NCI-H345 treated with DMSO at 0.1 percent for 48 hours (cell line): ENCODE results near the gene PLP1.
"Not testable (repeated sequence)": the region's sequence is repeated elsewhere in the genome, so short reads cannot be mapped to it uniquely, and the experiment has no call there.

Experiments
- DNase-seq: peaks from one replicate; lab custom pipeline; 2025; ENCODE audit not compliant: unreplicated experiment; lab: John Stamatoyannopoulos, UW

PLP1 gene, protein sequence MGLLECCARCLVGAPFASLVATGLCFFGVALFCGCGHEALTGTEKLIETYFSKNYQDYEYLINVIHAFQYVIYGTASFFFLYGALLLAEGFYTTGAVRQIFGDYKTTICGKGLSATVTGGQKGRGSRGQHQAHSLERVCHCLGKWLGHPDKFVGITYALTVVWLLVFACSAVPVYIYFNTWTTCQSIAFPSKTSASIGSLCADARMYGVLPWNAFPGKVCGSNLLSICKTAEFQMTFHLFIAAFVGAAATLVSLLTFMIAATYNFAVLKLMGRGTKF

DNA sequence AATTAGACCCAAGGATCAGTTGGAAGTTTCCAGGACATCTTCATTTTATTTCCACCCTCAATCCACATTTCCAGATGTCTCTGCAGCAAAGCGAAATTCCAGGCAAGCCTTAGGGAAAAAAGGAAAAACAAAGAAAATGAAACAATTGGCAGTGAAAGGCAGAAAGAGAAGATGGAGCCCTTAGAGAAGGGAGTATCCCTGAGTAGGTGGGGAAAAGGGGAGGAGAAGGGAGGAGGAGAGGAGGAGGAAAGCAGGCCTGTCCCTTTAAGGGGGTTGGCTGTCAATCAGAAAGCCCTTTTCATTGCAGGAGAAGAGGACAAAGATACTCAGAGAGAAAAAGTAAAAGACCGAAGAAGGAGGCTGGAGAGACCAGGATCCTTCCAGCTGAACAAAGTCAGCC lies at the start of gene PLP1:
Gene PLP1 (plus strand): TSS at position 295 of the 400 bp plus-strand sequence. CDS start 156 bp downstream, outside the sequence.
- DNase-seq = no peak

DNA sequence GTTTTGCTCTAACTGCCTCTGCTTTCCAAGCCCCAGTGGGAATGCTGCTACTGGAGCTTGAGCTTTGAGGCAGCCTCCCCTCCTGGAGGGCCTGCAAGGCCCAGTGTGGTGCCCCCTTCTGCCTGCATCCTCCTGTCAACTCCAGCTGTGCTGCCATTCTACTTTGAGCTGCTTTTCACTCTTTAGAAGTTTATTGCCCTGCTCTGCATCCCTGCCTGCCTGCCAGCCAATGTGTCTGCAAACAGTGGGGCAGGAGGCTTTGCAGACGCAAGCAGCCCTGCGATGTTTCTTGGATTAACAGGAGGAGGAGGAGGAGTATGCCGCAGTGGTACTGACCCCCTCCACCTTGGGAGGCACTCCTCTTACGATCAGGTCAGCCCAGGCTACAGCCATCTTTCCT lies 49.5 kb upstream of the PLP1 start:
- peak; percentile 10 for DNase-seq

- DNase-seq = no peak
Observed at GRCh38 chrX:103729015-103729414, 47.6 kb upstream of the PLP1 start.

- no peak for DNase-seq
Observed at GRCh38 chrX:103730147-103730795, 46.4 kb upstream of the PLP1 start.

DNA sequence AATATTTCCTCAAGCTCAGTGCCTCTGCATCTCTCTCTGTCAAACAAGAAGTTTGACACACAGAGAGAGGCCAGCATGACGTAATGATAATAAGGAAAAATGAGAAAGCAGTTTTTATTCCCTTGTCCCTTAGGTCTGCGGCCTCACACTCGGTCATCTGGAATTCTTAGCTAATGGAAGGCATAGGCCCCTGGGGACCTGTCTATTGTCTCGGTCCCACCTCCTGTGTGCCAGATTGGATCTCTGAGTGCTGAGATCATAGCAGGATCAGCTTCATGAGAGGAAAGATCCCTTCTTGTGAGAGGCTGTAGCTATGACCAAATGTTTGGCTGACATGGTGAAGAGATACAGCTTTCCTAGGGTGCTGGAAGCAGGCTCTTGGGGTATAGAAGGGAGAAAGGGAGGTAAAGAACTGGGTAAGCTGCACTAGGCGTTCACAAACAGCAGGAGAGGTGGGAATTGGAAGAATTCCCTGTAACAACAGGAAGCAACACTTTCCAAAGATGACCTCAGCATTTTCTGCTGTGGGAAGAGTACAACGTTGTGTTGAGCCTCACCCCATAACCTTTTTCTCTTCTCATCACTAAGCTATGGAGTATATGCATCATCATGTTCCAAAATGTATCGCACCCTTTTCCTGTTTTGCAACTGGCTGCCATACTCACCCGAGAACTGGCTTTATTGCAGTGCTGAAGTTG lies 45.7 kb upstream of the PLP1 start:
- no peak for DNase-seq

- DNase-seq = no peak
Observed at GRCh38 chrX:103733017-103733416, 43.6 kb upstream of the PLP1 start.

DNA sequence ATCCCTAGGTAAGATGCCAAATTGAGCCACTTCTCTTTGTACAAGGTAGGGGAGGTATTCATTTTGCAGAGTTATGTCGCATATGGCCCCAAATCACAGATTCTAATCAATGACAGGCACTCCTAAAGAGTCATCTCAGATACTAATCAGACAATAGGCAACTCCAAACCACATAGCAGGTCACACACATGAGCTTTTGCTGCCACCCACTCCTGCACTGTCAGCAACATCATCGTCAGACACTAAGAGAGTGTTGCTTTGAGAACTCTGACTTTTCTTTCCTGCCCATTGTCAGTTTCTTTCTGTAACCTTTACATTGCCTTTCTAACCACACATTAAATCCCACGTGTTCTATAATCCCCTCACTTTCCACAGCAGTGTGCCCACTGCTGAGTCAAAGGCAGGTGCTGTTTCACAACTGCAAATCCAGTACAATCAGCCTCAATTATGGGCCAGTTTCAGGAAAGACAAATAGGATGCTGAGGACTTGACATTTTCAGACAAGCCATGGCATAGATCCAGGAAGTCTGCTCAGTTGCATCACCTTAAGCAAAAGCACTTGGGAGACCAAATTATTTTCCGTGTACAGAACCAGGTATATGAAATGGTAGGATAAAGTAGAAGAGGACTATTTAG lies 42.4 kb upstream of the PLP1 start:
- DNase-seq = no peak

GRCh38 chrX:103737696-103738095 lies 38.9 kb upstream of the PLP1 start:
- DNase-seq = no peak

- DNase-seq = no peak
Observed at GRCh38 chrX:103739421-103739820, 37.2 kb upstream of the PLP1 start.

DNA sequence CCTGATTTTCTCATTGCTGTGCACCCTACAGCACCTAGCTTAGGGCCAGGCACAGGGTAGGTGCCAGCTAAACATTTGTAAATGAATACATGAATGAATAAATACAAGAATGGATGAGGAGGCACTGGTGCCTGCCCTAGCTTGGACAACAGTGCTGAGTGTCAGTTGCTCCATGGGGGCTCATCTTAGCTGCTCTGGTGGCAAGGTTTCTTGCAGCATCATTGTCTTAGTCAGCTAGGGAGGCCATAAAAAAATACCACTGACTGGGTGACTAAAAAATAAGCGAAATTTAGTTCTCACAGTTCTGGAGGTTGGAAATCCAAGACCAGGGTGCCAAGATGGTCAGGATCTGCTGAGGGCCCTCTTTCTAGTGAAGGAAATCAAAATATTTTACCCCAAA lies 34.8 kb upstream of the PLP1 start:
- DNase-seq = no peak

DNA sequence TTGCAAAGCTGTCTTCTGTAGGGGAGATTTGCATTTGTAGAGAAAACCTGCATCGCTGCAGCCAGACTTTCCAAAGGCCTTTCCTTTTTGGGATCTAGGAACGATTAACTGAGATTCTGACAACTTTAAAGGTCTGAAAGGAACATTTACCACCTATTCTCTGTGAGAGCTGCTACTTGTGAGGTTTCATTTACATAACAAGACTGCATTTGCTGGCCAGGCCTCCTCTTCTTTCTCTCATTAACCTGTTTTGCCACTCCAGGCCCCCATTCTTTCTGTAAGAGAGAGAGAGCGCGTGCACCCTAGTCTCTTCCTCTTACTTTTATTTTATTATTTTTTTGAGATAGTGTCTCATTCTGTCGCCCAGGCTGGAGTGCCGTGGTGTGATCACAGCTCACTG lies 34.3 kb upstream of the PLP1 start:
- DNase-seq = no peak

GRCh38 chrX:103747163-103747562 lies 29.5 kb upstream of the PLP1 start:
- no peak for DNase-seq

DNA sequence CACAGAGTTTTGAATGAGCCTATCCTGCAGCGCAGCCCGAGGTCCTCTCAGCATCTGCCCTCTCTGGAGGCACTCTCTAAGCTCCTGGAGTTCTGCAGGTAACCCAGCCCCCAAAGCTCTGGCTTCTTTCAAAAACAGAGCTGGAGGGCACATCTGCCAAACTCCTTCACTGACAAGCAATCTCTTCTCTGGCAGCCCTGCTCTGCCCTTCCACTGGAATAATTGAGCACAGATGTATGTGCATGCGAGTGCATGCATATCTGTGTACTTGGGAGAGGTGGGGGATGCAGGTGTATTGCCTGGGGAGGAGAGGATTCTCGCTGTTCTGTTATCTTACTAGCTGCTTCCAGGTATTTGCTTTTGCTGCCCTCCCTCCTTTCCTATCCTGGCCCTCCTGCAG lies 22.2 kb upstream of the PLP1 start:
- DNase-seq = no peak

- DNase-seq = peak; percentile 80
Observed at GRCh38 chrX:103756736-103757135, 19.9 kb upstream of the PLP1 start.

DNA sequence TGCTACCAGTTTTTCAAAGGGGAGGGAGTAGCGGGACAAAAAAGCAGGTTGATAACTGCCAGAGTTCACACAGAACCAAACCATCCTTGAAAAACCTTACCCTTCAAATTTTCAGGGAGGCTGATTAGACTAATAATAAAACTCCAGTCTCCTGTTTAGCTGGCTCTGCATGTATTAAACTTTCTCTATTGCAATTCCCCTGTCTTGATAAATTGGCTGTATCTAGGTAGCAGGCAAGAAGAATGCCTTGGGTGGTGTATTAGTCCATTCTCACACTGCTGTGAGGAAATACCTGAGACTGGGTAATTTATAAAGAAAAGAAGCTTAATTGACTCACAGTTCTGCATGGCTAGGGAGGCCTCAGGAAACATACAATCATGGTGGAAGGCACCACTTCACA lies 18.1 kb upstream of the PLP1 start:
- DNase-seq = no peak

DNA sequence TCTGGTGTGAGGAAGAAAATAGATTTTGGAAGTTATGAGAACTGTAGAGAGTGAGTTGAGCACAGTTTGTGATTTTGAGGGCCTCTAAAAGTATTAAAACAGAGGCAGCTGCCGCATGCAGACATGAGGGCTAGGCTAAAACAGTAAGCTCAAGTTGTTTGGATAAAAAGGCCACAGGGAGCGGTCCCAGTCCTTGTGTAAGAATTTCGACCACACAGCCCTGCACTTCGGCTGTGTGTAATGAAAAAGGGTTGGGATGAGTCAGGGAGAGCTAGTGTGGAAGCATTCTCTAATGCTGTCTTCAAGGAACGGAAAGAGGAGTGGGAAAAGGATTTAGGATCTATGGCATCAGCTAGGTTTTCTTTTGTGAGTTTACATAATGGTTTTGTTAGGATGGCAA lies 13.1 kb upstream of the PLP1 start:
- not testable (repeated sequence) for DNase-seq

DNA sequence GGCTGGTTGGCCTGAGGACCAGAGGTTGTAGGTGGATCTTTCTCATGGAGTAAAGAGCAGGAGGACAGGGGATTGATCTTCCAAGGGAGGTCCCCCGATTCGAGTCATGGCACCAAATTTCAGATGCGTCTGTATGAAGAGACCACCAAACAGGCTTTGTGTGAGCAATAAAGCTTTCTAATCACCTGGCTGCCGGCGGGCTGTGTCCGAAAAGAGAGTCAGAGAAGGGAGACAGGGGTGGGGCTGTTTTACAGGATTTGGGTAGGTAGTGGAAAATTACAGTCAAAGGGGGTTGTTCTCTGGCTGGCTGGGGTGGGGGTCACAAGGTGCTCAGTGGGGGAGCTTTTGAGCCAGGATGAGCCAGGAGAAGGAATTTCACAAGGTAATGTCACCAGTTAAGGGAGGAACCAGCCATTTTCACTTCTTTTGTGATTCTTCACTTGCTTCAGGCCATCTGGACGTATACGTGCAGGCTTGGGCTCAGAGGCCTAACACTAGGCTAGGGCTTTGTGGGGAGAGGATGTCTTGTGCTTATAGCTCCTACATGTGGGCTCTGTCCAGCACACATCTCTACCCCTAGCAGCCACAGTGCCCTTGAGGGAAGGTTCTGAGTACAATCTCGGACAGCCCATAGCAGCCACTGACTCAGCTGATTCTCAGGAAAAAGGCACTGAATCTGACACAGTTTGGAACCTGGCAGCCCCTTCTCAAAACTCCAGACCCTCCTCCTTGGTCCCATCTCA lies 9.7 kb upstream of the PLP1 start:
- not testable (repeated sequence) for DNase-seq

- no peak for DNase-seq
Observed at GRCh38 chrX:103773445-103773844, 3.2 kb upstream of the PLP1 start.

DNA sequence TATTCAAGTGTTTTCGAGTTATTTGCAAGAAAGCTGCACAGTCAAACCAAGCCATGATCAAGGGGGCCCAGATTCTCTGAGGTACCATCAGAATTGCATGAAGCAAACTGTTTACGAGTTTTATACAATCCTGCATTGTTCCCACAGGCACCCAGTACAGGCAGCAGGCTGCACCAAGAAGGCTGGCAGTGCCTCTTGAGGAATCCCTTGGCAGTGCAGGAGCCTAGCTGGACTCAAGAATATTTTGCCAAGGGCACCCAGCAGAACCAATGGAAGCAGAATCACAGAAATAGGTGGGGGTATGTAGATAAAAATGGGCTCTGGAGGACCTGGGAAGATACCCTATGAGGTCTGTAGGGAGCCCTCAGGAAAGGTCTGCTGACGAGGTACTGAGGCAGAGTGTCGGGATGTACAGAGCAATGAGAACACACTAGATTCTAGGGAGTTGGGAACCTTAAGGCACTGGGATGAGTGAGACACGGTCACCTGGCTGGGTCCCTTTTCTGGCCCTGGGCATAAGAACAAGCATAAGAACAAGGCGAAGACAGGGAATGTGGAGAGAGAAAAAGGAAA lies 2.5 kb upstream of the PLP1 start:
- peak; percentile 9 for DNase-seq

DNA sequence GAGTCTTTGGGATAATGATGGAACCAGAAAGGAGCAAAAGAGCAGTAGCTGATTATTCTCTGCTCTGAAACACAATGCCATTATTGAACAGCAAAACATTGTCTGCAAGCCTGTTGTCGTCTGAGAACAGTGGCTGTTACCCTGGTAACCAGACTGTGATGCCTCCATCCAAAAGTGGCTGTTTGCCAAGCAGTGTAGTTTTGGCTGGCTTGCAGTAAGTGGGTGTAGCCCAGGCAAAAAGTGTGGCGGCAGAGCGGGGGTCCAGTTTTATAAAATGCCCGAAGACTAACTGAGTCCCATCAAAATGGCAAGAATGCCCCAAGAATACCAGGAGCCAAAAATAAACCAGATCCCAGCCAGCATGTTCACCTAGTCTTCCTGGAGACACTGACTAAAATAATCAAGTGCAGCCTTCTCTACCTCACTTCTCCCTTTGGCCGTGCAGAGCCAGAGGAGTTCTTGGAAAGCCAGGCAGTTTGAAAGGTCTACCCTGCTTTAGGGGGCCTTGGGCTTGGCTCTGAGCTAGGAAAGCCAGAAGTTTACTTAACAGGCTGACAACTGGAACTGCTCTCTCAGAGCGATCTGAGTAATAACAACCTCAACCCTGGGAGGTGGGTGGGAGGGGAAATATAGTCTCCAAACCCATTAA lies 2.6 kb downstream of the PLP1 start:
- peak; percentile 22 for DNase-seq
